Hepatocyte (in vitro differentiated cells): Measurements from ENCODE around the gene CUX1.

Experiments used
- CTCF ChIP-seq: fragments of 200-600 bp; sonication (generic); IDR thresholded peaks from 2 replicates; pipeline ENCODE4 v1.5.1; 2016; ENCODE audit warnings: antibody characterized with exemption, mild to moderate bottlenecking; ENCODE audit not compliant: poor library complexity
- EZH2 ChIP-seq: fragments of 200-600 bp; sonication (generic); IDR thresholded peaks from 2 replicates; pipeline ENCODE4 v1.6.1; 2016; ENCODE audit warnings: antibody characterized with exemption, mild to moderate bottlenecking, borderline replicate concordance
- EZH2phosphoT487 ChIP-seq: fragments of 200-600 bp; sonication (generic); IDR thresholded peaks from one replicate; pipeline ENCODE4 v1.6.1; 2018; ENCODE audit warnings: antibody characterized with exemption, mild to moderate bottlenecking, low read depth, moderate library complexity; ENCODE audit not compliant: unreplicated experiment, severe bottlenecking

- TF ChIP-seq CTCF (no peak), EZH2 (no peak), EZH2phosphoT487 (no peak)
These were observed 378.6 kb downstream of the CUX1 start for GRCh38 chr7:102196028-102196427.
